ENCODE data around the gene EPHB4. TPM values are rescaled to one million over a fixed set of nuclear protein-coding genes. Genes with fewer than 3 reads are reported as not detected.

The EPHB4 gene
- total and polyA plus RNA-seq, 2 of the 8 experiments (the other 6 are each of a cell fraction or from before 2014, with no cell fraction given): 85.0 to 113 TPM

DNA sequence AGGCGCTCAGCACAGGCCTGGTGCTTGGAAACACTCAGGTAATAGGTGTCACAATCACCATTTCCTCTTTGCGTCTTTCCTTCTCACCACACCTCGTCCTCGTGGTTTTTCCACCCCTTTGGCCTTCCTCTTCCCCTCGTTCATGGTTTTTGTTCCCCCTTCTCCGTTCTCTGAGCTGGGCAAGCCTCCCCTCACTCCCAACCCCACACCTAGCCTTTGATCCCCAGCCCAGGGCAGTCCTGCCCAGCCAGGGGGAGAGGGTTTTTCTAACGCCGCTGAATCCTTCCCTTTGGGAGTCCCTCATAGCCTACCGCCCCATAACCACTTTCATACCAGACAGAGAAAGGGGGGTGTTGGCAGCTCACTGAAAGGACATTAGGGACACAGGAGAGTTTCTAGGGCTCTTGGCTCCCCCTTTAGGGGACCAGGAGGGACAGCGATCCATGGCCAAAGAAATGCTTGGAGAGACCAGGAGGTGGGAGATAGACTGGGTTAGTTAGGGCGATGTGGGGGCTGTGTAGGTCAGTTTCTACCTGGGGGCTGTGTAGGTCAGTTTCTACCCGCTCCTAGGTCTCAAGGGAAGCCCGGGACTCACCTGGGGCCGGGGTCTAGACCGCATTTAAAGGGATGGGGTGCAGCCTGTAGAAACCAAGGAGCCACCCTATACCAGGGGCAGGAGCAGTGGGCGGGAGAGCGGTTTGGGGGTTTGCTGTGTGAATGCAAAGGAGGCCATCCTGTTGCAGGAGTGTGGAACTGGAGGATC, 1.4 kb downstream of the EPHB4 start (continued):
- TF ChIP-seq HDAC2 (IDR thresholded peaks at IDR 0.05; ENCODE audit: borderline replicate concordance in 1 of 2, low read depth in 2 of 2, low read length in 2 of 2) (no peak), NRF1 (IDR thresholded peaks at IDR 0.05; ENCODE audit: low read depth, low read length) (no peak), RAD21 (IDR thresholded peaks at IDR 0.05 in 1 of 2, conservative IDR thresholded peaks at IDR 0.05 in 1 of 2; ENCODE audit: low read depth in 2 of 2, low read length in 2 of 2) (peak; percentile 37 to 52), RFX5 (IDR thresholded peaks at IDR 0.05; ENCODE audit: borderline replicate concordance, low read depth, low read length) (no peak), HDAC6 (IDR thresholded peaks at IDR 0.05; ENCODE audit: low read depth, low read length) (no peak), TEAD4 (IDR thresholded peaks at IDR 0.05; ENCODE audit: low read depth, low read length) (no peak), CREB1 (IDR thresholded peaks at IDR 0.05) (no peak), KDM5A (IDR thresholded peaks at IDR 0.05; ENCODE audit: low read length) (no peak), FOSL1 (IDR thresholded peaks at IDR 0.05; ENCODE audit: insufficient read depth, low read depth, low read length) (no peak), CBX5 (IDR thresholded peaks at IDR 0.05; ENCODE audit: low read depth, low read length) (no peak), TCF12 (IDR thresholded peaks at IDR 0.05; ENCODE audit: low read depth, low read length) (no peak), SUZ12 (IDR thresholded peaks at IDR 0.05; ENCODE audit: low read length) (no peak), RXRA (IDR thresholded peaks at IDR 0.05; ENCODE audit: insufficient read depth, low read depth, low read length) (no peak), CHD1 (IDR thresholded peaks at IDR 0.05; ENCODE audit: low read depth, low read length) (no peak), TAF7 (optimal IDR thresholded peaks at IDR 0.05; ENCODE audit: borderline replicate concordance, low read depth, low read length) (no peak), JUN (IDR thresholded peaks at IDR 0.05; ENCODE audit: low read depth, low read length) (no peak)
- TF ChIP-seq, protein P1, sequence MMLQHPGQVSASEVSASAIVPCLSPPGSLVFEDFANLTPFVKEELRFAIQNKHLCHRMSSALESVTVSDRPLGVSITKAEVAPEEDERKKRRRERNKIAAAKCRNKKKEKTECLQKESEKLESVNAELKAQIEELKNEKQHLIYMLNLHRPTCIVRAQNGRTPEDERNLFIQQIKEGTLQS (IDR thresholded peaks at IDR 0.05; ENCODE audit: insufficient read depth, low read depth, low read length): no peak
- TF ChIP-seq, protein P2, sequence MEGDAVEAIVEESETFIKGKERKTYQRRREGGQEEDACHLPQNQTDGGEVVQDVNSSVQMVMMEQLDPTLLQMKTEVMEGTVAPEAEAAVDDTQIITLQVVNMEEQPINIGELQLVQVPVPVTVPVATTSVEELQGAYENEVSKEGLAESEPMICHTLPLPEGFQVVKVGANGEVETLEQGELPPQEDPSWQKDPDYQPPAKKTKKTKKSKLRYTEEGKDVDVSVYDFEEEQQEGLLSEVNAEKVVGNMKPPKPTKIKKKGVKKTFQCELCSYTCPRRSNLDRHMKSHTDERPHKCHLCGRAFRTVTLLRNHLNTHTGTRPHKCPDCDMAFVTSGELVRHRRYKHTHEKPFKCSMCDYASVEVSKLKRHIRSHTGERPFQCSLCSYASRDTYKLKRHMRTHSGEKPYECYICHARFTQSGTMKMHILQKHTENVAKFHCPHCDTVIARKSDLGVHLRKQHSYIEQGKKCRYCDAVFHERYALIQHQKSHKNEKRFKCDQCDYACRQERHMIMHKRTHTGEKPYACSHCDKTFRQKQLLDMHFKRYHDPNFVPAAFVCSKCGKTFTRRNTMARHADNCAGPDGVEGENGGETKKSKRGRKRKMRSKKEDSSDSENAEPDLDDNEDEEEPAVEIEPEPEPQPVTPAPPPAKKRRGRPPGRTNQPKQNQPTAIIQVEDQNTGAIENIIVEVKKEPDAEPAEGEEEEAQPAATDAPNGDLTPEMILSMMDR (IDR thresholded peaks at IDR 0.05; ENCODE audit: control extremely low read depth in 1 of 3, insufficient read depth in 1 of 3, low read depth in 1 of 3, low read length in 3 of 3): peak; percentile 27 to 43 (median 36); a peak in 3 of 4 replicates

Data from H1 (cell line).